Kidney epithelial cell (primary cell): ENCODE data around the gene PLXNB2. TPM values are rescaled to one million over a fixed set of nuclear protein-coding genes. Genes with fewer than 3 reads are reported as not detected.

Experiments used
- DNase-seq: peaks from one replicate; pipeline ENCODE4 v3.0.0-alpha.2; 2010; ENCODE audit warnings: low read depth
- H3K27me3 ChIP-seq: 2 replicates; pipeline ENCODE4 v1.6.0; 2011; ENCODE audit warnings: low read length; ENCODE audit not compliant: control insufficient read depth, insufficient read depth
- H3K36me3 ChIP-seq: 2 replicates; pipeline ENCODE4 v1.5.1; 2011; ENCODE audit warnings: low read length; ENCODE audit not compliant: control insufficient read depth, insufficient read depth
- H3K4me3 ChIP-seq: 2 replicates; pipeline ENCODE4 v1.5.1; 2011; ENCODE audit warnings: low read depth, mild to moderate bottlenecking, control low read depth, low read length
- total RNA-seq: library from RNA; depleted of rRNA; stranded (reverse); fragments of >200 nt; gene quantifications from 2 replicates; pipeline ENCODE4 v1.2.3, GENCODE V29; 2015
- TF ChIP-seq, protein P1 (sequence below): IDR thresholded peaks from 2 replicates; pipeline ENCODE4 v1.5.1; 2011; ENCODE audit warnings: mild to moderate bottlenecking, moderate library complexity, low read length, control low read depth, inconsistent platforms; ENCODE audit not compliant: insufficient read depth, poor library complexity, severe bottlenecking

Gene PLXNB2
- total RNA-seq, 1 donor from 2014 or later = 251 TPM

DNA sequence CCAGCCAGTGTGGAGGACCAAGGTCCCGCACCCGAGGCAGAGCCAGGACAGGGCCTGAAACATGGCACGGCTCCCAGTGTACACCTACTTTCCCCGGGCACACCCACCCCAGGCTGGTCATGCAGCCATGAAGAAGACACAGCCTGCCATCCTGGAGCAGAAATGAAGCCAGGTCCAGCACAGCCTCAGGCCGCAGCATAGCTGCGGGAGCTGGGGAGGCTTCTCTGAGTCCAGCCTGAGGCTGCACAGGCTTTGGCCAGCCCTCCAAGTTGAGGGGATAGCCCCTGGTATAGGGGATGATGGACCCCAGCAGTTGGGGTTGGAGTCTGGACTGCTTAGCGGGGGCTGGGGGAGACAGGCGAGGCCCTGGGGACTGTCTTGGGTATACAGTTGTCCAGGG, 53.5 kb downstream of the PLXNB2 start:
- DNase-seq = no peak
- Histone ChIP-seq H3K27me3 (no peaks in the 10 kb centered on the region), H3K4me3 (no peak overlapping the region), H3K36me3 (peaks cover 2% of the 10 kb centered on the region)
- TF ChIP-seq, protein P1, sequence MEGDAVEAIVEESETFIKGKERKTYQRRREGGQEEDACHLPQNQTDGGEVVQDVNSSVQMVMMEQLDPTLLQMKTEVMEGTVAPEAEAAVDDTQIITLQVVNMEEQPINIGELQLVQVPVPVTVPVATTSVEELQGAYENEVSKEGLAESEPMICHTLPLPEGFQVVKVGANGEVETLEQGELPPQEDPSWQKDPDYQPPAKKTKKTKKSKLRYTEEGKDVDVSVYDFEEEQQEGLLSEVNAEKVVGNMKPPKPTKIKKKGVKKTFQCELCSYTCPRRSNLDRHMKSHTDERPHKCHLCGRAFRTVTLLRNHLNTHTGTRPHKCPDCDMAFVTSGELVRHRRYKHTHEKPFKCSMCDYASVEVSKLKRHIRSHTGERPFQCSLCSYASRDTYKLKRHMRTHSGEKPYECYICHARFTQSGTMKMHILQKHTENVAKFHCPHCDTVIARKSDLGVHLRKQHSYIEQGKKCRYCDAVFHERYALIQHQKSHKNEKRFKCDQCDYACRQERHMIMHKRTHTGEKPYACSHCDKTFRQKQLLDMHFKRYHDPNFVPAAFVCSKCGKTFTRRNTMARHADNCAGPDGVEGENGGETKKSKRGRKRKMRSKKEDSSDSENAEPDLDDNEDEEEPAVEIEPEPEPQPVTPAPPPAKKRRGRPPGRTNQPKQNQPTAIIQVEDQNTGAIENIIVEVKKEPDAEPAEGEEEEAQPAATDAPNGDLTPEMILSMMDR = no peak

DNA sequence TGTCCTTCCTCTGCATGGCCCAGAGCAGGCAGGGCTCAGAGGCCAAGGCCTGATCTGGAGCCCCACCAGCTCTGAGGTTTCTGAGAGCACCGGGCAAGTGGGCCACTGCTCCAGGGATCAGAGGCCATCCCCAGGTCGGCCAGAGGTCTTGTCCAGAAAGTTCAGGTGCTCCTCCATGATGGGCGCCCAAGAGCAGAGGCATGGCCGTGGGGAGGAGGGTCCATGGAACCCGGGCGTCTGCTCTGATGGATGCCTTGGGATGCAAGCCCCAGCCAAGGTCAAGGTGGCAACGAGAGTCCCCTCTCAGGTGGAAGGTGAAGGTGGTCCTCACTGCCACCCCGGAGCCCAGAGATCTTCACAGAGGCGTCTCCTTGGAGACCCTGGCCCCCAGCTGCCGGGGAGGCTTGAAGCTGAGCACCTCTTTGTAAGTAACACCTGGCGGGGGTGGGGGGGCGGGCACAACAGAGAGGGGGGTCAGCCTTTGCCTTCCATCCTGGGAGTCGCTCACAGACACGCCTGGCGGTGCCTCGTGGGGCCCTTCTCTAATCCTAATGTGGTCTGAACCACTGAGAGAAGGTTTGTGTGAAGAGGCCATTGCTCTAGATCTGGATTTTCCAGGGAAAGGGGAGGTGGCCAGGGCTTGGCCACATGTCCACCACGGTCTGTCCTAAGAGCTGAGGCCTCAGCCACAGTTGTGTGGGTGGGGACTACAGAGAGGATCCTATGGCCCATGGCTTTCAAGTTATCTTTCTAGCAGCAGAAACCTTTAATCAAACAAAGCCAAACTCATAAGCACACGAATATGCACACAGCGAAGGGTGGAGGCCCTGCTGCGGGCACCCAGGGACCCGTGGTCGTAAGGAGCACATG, 54.2 kb downstream of the PLXNB2 start:
- Histone ChIP-seq H3K36me3 (peaks cover 2% of the 10 kb centered on the region), H3K27me3 (no peaks in the 10 kb centered on the region), H3K4me3 (no peak overlapping the region)
- TF ChIP-seq, protein P1 = no peak
- DNase-seq = no peak

DNA sequence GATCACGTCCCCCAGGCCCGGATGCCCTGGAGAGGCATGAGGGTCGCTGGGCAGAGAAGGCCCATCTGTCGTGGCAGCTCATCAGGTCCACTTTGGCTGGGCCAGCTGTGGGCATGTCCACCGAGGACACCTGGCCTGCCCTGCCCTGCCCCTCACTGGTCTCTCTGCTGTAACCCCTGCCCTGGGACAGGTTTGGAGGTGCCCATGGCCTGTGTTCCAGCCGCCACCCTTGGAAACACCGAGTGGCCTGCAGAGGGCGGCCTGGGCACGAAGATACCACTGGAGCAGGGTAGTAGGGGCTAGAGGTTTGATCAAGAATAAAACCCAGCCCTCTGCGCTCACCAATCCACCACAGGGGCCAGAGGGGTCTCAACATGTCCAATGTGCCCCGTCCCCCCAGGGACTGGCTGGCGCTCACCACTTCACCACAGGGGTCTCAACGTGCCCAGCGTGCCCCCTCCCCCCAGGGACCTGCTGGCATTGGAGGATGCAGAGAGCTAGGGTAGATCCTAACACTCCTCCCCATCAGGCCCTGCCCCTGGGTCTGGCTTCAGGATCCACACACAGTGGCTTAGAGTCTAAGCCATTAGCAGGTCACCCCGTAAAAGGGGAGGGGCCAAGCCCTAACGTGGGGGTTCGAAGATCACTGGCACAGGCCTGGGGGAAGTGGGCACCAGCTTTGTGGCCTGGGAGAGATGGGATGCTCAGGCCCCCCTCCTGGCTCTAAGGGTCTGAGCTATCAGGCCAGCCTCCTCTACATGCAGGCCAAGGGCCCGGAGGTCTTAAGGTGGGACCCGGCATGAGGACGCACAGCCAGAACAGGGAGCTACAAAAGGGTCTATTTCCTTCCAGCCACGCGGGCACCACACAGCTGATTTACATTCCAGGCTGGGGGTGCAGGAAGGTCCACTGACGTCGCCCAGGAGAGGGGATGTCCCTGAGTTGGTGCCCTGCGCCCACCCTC, 55.1 kb downstream of the PLXNB2 start:
- DNase-seq = no peak
- H3K4me3 ChIP-seq = no peak overlapping the region
- no peaks in the 10 kb centered on the region for H3K27me3 ChIP-seq
- TF ChIP-seq, protein P1 = peak; percentile 83
- H3K36me3 ChIP-seq = peaks cover 2% of the 10 kb centered on the region

DNA sequence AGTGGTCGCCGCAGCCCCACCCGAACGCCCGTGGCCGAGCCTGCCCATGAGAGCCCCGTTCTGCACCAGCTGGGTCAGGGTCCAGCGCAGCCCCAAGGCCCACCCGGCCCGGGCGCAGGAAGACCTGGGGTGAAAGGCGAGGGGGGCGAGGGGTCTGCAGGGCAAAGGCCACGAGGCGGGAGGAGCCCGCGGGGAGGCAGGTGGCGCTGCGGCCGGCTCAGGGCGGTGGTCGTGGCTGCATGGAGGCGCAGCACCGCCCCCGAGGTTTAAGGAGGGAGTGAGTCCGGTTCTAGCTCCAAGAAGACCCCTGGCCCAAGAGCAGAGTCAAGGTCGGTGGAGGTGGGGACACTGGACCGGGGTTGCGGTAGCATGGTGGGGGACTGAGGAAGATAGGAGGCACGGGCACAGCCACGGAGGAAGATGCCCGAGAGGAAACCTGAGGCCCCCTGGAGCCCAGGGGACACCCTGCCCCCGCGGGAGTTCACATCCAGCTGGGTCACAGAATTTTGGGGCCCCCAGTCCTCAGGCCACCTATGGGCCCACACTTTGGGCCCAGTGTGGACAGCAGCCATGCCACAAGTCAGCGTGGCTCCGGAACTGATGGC, 55.9 kb downstream of the PLXNB2 start:
- H3K4me3 ChIP-seq = peak overlapping the region; percentile 47
- no peak for DNase-seq

More for the DNA sequence above, 55.9 kb downstream of the PLXNB2 start:
- no peaks in the 10 kb centered on the region for H3K27me3 ChIP-seq
- H3K36me3 ChIP-seq = peaks cover 1% of the 10 kb centered on the region
- TF ChIP-seq, protein P1 = no peak
